HG02943 (cell line): ENCODE data around the gene SCIN.
"Not testable (repeated sequence)": the region's sequence is repeated elsewhere in the genome, so short reads cannot be mapped to it uniquely, and the experiment has no call there.

Experiments
- ATAC-seq: cut with Tn5 transposase; IDR thresholded peaks from one replicate; pipeline ENCODE4 v1.9.1; 2021; ENCODE audit warnings: mild to moderate bottlenecking, low read depth, moderate library complexity; ENCODE audit not compliant: unreplicated experiment

SCIN gene

GRCh38 chr7:12645212-12645611 is 74.7 kb downstream of the SCIN start:
- not testable (repeated sequence) for ATAC-seq

DNA sequence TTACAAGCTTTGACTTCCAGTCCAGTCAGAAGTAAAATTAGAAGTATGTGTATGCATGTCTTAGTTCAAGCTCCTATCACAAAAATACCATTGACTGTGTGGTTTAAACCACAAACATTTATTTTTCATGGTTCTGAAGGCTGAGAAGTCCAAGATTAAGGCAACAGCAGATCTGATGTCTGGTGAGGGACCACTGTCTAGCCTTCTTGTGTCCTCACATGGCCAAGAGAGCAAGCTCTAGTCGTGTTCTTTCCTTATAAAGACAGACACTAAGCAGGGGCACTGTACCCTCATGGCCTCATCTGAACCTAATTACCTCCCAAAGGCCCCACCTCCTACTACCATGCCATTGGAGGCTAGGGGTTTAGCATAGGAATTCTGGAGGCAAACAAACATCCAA is 75.6 kb downstream of the SCIN start:
- no peak for ATAC-seq

GRCh38 chr7:12647364-12648219 is 77.1 kb downstream of the SCIN start:
- ATAC-seq: no peak

DNA sequence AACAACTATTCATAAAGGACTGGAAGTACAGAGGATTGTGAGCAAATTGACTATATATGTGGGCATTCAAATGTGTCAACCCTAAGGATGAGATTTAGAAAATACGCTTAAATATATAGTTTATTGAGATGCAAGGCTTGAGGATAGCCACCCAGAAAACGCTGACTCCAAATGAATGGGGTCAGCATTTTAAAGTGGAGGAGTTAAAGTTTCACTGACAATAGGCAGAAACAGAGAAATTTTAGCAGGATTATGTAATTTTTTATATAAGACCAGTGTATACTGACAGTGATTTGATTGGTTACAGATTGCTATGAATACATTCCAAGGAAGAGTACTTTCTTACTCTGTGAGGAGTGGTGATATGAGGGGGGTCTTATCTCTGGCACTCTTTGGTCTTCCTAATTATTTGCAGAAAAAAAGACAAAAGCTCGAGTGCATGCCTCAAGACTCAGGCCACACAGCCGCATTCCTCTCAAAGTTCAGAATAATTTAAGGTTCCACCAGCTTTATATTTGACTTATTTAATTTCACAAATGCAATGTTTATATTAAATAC is 78.3 kb downstream of the SCIN start:
- no peak for ATAC-seq

DNA sequence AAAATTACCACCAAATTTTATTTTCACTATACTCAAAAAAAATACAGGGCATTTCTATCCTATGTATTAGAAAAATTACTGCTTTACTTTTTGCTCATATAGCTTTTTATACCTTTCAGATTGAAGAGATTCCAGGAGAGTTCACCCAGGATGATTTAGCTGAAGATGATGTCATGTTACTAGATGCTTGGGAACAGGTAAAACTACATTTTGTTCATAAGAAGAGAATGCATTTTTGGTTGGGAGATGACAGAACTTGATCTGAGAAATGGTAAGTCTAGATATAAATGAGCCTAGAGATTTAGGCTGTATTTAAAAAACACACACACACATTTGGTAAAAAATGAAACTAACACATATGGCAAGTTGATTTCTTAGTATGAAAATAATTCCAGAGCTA is 78.8 kb downstream of the SCIN start:
- no peak for ATAC-seq

DNA sequence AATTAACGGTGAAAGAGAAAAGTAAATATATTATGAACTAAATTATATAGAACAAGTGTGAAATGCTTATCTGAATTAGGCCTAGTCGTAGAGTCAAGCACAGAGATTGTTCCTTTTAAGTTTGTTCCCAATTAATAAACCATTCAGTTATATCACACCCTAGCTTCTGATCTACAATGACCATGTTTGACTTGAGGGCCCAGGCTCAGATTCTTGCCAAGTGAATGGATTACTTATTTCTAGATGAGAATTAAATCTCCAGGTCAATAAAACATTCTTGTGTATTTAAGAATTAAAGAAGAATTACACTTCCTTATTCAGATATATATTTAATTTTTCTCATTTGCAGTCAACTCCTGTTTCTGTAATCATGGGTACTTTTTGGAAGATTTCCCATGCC is 79.6 kb downstream of the SCIN start:
- no peak for ATAC-seq

GRCh38 chr7:12653110-12653509 is 82.6 kb downstream of the SCIN start:
- no peak for ATAC-seq

DNA sequence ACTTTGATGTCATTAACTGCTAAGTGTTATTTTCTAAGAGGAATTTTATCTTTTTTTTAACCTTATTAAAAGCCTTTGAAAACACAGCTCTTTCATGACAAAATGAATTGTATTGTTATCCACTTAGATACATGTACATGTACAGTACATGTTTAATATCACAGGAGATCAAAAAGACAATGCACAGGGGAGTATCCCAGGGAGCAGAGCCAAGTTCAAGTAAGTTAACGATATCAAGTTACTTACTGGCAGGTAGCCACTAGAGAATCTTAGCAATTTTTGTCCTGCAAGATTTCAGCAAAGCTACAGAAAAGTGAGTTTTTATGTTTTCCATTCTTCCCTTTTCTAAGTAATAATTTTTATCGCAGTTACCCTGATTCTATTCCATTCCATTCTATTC is 83.0 kb downstream of the SCIN start:
- ATAC-seq: no peak

DNA sequence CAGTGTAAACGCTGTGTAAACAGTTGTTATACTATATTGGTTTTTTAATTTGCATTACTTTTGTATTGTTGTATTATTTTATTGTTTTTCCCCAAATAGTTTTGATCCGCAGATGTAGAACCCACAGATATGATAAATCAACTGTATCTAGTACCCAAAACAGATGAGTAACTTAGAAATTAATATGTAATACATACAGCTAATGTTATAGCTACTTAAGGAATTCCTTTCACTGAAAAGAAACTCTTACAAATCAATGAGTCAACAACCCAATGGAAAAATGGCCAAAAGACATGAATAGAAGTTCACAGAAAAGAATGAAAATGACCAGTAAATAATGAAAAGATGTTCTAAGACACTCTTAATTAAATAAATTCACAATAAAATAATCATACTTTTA is 84.6 kb downstream of the SCIN start:
- no peak for ATAC-seq

- not testable (repeated sequence) for ATAC-seq
Measured at GRCh38 chr7:12660423-12660822, 89.9 kb downstream of the SCIN start.

DNA sequence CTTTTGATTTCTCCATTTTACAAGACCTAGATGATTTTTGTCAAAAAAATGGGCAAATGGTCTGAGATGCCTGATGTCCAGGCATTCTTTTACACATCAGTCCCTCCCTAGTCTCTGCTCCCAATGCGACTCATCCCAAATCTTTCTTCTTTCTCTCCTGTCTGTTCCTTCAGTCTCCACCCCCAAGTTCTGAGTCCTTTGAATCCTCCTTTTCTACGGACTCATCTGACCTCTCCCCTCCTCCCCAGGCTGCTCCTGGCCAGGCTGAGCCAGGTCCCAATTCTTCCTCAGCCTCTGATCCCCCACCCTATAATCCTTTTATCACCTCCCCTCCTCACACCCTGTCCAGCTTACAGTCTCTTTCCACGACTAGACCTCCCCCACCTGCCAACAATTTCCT is 90.5 kb downstream of the SCIN start:
- not testable (repeated sequence) for ATAC-seq

- ATAC-seq: no peak
Measured at GRCh38 chr7:12661581-12661980, 91.1 kb downstream of the SCIN start.

DNA sequence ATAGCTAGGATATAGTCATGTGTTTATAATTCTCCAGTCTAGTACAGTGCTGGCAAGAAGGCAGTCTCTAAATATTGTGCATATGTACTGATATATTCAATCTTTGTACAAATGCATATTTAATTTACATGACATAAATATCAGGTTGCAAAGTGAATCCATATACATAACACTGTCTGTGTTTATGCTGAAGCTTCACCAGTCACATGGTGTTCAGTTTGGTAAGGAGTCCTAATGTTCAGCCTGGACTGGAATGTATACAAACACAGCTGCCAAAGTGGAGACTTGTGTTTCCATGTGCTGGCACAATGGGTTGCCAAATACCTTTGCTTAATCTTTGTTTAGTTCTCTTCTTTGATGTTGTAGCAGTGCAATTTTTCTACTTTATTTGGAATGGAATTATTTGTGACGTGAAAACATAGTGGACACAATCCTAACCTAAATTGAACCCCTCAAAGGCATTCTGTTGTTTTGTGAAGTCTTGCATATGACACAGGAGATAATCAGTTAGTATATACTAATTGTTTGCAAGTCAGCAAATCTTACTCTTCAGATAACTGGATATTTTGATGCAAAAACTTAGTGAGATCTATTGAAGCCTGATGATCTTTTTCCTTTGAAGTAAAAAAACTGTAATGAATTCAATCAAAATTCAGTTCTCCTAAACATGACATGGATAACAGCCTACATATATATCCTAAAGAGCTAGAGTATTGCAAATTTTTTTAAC is 99.6 kb downstream of the SCIN start:
- no peak for ATAC-seq

GRCh38 chr7:12670743-12671520 is 100.4 kb downstream of the SCIN start:
- ATAC-seq: no peak

DNA sequence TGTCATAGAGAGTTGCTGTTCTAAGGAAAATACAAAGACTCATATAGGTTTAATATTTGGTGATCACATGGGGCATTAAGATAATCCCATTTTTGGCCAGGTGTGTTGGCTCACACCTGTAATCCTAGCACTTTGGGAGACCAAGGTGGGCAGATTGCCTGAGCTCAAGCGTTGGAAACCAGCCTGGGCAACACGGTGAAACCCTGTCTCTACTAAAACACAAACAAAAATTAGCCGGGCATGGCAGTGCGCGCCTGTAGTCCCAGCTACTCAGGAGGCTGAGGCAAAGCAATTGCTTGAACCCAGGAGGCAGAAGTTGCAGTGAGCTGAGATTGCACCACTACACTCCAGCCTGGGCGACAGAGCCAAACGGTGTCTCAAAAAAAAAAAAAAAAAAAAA is 102.9 kb downstream of the SCIN start:
- ATAC-seq: not testable (repeated sequence)

DNA sequence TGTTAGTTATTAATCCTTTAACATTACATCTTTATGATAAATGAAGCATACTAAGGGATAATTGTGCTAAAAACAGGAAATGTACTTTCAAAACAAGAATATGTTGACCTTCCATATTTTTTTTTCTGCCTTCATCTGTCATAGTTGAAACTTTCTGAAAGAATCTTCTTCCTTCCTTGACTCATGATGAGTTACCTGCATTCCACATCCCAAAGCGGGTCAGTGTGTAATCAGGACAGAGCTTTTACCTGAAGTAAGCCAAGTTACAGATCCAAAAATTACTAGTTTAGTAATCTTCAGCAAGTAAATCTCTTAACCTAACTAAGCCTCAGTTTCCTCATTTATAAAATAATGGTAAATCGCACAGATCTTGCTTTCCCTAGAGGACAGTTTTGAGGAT is 103.5 kb downstream of the SCIN start:
- ATAC-seq: no peak

GRCh38 chr7:12674861-12675260 is 104.3 kb downstream of the SCIN start:
- ATAC-seq: no peak

- ATAC-seq: no peak
Measured at GRCh38 chr7:12683678-12684585, 113.4 kb downstream of the SCIN start.

DNA sequence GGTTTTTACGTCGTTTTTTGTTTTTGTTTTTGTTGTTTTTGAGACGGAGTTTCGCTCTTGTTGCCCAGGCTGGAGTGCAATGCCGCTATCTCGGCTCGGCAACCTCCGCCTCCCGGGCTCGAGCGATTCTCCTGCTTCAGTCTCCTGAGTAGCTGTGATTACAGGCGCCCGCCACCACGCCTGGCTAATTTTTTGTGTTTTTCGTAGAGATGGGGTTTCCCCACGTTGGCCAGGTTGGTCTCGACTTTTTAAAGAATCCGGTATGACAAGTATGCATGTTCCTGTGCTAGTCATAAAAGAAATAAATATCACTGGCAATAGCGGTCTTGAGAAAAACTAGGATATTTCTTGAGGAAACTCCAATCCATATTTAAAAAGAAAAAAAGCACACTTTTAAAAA is 114.2 kb downstream of the SCIN start:
- ATAC-seq: no peak

DNA sequence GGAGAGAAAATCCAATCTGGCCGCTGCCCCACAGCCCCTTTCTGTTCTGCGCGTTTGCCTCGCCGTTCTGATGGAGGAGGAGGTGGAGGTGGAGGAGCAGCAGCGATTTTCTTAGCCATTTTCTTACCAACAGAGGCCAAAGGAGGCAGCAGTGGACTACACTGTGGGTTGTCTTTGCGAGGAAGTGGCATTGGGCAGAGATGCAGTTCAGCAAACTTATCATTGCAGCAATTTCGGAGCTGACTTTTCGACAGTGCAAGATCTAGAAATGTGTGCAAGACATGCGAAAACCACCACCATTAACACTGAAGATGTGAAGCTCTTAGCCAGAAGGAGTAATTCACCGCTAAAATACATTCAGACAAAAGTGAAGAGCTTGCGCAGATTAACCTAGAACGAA is 115.0 kb downstream of the SCIN start:
- no peak for ATAC-seq
